Hematopoietic multipotent progenitor cell (in vitro differentiated cells): ENCODE measurements around the gene ENDOV. TPM values are rescaled to one million over a fixed set of nuclear protein-coding genes. Genes with fewer than 3 reads are reported as not detected.

ENCODE experiments used
- DNase-seq, 3 donors: peaks; one replicate each; pipeline ENCODE4 v3.0.0-alpha.2; 2011 to 2015; ENCODE audit warnings: low read depth in 2 of 3, low spot score in 2 of 3
- total RNA-seq: library from RNA; depleted of rRNA; stranded (reverse); fragments of >200 nt; gene quantifications from one replicate; pipeline ENCODE4 v1.2.3, GENCODE V29; 2012

ENDOV gene
- 15.1 TPM for total RNA-seq

DNA sequence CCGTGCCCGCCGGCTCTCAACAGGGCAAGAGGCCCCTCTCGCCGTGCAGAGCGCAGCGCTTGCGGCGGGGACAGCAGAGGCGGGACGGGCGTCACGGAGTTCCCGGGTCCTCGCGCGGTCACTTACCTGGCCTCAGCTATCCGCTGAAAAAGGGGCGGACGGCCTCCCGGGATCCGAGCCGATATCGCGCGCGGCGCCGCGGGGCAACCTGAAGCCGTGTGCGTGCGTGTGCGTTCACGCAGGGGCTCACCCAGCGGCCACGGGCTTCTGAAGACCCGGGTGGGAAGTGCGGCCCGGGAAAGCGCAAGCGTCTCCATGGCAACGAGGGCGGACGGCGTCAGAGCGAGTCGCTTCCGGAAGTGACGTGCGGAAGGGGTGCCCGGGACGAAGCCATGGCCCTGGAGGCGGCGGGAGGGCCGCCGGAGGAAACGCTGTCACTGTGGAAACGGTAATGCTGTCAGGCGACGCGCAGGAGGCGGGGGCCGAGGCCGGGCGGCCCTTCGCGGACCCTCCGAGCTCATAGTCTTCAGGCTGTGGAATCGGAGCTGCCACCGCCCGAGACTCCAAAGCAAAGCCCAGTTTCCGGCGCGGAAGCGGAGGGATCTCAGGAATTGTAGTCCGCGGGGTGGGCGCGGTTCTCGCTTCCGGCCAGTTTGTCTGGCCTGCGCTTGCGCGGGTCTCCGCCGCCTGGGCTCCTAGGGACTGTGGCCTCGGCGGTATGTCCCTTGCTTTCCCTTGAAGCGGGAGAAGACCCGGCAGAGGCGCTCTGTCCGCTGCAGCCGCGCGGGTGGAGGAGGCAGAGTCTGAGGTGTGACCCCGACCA is at the start of gene ENDOV:
TSS of gene ENDOV (plus strand) at position 365 of the 823 bp plus-strand sequence. CDS start at position 393, 28 bp downstream.
- peak; percentile 96 for DNase-seq

DNA sequence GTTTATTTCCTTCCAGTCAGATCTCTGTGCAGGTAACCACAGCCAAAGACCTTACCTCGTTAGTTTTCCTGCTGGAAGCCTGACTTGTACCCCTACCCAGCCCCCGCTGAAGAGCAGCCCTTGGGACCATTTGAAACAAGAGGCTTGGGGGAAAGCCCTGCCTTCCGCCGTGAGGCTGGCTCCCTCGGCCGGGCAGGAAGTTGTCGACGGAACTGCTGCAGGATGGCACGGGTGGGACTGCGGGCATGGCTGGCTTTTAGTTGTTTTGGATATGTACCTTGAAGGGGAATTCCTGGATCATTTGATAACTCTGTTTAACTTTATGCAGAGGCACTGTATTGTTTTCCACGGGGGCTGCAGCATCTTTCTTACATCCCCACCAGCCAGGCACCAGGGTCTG is 49.0 kb upstream of the ENDOV start:
- no peak for DNase-seq

DNA sequence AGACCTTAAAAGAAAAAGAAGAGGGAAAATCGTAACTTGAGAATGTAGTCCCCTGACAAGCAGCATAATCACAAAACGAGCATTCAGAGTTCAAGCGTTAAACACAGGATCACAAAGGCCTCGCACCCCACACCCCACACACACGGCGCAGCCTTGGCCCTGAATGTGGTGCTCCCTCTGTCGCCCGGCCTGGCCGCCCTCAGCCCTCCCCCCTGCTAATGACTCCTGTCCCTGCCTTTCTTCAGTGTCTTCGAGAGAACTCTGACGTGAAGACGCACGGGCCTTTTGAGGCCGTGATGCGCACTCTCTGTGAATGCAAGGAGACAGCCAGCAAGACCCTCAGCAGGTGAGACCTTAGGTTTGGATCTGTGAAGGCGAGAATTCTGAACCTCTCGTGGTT is 47.5 kb upstream of the ENDOV start:
- DNase-seq, result no peak

DNA sequence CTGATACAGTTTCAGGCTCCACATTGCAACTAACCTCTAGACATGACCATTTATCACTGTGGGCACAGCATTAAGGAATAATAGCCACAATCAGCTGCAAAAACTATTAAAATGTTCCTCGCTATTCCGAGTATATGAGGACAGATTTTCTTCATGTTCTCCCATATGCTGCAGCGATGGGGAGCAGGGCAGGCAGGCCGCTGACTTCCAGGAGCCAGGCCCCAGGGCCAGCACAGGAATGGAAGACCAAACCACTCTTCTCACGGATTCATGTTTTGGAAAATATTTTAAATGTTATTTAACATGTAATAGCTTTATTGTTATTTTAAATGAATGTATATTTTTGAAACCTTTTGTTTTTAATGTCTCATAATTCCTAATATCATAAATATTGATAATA is 43.8 kb upstream of the ENDOV start:
- DNase-seq, result no peak

DNA sequence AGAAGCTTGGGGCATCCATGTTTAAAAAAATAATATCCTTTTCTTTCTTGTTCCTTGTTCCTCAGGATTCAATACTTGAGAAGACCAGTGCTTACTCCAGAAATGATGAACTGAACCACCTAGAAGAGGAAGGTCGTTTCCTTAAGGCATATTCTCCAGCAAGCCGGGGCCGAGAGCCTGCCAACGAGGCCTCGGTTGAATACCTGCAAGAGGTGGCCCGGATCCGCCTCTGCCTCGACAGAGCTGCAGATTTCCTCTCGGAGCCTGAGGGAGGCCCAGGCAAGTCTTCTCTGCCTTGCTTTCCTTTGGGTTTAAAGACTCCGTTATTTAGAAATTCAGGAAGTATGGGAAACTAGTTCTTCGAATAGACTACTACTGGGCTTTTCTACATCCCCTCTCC is 42.5 kb upstream of the ENDOV start:
- no peak for DNase-seq

DNA sequence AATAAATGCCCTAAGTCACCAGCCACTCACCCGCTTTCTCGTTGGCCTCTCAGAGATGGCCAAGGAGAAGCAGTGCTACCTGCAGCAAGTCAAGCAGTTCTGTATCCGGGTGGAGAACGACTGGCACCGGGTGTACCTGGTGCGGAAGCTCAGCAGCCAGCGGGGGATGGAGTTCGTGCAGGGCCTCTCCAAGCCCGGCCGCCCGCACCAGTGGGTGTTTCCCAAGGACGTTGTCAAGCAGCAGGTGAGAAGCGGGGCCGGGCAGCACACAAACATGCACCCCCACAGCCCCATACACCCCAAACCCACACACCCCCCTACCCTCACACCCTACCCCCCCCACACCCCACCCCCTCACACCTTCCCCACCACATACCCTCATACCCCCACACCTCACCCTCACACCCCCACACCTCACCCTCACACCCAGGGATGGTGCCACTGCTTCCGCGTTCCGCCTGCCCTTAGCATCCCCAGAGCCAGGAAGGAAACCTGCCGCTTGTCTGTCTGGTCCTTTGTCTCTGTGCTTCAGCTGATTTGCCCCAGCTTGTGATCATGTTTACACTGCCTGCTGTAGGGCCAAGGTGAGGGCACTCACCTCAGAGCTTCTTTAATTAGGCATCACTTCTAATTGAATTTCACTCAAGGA is 41.9 kb upstream of the ENDOV start:
- no peak for DNase-seq

DNA sequence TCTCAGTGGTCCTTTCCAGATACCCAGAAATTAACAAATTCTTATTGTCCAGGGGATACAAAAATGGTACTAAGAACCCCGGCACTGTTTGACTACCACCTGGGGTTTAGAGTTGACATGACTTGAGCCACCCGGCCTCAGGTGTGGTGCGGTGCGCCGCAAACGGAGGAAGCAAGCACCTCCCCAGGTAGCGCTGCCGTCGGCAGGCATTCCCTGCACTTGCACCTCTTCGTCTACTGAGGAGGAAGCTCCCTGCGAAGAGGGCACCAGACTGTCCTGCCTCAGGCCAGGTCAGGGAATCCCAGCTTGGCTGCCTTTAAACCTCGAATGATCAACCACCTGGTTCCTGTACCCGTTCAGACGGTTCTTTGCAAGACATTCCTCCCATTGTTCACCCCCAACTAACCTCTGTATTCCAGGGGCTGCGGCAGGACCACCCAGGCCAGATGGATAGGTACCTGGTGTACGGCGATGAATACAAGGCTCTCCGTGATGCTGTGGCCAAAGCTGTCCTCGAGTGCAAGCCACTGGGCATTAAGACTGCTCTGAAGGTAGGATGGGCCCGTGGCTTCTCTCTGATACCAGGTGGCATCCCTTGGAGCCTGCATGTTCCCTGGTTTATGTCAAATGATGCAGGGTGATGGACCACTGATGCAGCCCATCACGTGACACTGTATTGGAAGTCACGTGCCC is 40.8 kb upstream of the ENDOV start:
- DNase-seq, result no peak

DNA sequence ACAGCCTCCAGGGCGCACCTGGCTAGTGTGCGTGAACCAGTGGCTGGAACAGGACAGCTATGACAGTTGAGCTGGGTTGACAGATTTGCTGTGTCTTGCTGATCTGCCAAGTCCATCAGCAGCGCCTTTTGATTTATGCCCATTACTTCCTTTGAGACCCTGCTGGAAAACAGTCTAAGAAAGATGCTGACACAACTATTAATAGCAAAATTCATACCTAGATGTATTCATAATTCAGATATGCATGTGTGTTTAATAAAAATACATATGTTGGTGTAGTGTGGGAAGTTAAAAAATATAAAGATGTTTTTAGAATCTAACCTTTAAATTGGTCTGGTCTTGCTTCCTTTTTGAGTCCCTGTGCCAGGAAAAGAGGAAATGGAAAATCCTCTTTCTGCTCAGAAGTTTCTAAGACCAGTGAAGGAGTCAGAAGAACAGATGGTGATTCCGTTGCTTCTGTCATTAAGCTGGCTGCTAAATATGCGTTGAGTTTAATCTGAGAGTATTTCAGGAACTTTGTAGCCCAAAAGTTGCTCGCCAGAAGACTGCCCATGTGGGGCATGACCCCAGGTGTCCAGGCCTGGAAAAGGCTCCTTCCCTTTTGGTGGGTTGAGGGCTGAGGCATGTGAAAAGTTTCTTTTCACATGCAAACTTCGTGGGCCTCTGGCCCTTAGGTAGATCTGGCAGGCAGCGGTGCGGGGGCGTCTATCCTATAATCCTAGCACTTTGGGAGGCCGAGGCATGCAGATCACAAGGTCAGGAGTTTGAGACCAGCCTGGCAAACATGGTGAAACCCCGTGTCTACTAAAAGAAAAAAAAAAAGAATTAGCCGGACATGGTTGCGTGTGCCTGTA is 40.0 kb upstream of the ENDOV start:
- no peak for DNase-seq

DNA sequence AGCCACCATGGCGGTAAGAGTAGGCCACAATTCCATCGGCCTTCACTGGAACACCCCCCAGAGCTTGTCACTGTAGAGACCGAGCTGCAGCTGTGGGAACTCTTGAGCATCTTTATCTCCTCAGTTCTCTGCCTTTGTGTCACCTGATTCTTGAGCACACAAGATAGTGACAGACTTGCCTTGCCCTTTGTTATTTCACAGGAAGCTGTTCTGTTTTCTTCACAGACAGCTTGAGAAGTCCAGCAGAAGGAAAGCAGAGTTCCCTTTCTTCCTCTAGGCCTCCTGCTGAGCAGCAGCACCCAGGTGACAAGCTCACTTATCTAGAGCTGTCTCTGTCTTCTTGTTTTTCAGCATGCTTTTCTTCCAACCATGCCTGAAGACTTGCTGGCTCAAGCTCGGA is 38.4 kb upstream of the ENDOV start:
- DNase-seq, result no peak

DNA sequence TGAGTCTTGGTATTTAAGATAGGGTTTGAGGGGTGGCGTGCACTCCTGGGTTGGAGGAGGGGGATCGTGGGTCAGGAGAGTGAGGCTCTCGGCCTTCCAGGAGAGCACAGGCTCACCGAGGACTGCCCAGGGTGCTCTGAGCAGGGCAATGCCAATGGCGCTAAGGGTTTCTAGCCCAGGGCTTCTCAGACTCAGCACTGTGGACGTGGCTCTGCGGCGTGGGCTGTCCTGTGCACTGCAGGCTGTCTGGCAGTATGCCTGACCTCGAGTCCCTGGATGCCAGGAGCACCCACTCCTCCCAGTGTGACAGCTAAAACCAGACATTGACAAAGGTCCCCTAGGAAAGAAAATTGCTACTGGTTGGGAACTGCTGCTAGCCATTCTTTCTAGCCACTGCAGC is 37.2 kb upstream of the ENDOV start:
- DNase-seq, result no peak

DNA sequence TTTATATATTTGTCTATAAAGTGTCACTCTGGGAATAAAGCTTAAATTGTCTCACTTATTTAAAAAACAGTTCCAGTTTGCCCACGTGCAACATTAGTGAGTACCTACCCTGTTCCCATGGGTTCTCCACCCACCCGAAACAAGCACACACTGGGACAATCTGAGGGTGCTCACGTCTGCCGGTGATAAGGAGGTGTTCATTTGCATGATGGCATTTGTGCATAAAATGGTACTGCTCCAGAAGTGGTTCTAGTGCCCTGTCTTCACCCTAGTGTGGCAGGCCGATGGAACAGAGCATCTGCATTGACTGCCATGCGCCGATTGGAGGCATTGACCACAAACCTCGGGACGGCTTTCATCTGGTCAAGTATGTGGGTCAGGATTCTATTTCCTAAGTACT is 35.6 kb upstream of the ENDOV start:
- DNase-seq, result no peak

DNA sequence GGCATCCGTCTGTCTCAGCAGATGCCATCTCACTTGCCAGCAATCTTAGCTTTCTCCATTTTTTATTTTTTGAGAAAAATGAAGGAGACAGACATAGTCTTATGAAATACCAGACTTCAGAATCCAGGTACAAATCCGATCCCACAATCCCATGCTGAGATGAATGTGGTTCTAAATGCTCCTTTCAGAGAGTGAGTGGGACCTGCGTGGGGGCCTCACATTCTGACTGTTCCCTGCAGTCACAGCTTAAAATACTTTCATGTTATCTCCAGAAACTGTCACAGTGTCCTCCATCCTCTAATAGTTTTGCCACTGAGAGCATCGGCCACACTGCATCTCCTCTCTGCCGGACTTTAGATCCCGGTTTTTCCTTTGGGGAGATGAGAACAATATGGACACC is 34.9 kb upstream of the ENDOV start:
- no peak for DNase-seq

DNA sequence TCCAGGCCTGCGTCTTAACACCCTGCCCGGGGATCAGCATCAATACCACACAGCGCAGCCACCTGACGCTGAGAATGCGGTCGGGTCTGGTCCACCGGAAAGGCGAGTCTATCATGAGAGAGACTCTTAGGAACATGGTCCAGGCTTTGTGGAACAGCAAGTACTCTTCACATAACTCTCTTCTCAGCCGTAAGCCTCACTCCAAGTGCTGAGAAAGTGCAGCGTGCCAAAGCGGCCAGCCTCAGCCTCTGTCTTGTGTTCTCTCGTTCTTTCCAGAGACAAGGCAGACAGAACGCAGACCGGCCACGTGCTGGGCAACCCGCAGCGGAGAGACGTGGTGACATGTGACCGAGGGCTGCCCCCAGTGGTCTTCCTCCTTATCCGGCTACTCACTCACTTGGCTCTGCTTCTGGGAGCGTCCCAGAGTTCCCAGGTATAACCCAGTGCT is 34.4 kb upstream of the ENDOV start:
- DNase-seq, result no peak

DNA sequence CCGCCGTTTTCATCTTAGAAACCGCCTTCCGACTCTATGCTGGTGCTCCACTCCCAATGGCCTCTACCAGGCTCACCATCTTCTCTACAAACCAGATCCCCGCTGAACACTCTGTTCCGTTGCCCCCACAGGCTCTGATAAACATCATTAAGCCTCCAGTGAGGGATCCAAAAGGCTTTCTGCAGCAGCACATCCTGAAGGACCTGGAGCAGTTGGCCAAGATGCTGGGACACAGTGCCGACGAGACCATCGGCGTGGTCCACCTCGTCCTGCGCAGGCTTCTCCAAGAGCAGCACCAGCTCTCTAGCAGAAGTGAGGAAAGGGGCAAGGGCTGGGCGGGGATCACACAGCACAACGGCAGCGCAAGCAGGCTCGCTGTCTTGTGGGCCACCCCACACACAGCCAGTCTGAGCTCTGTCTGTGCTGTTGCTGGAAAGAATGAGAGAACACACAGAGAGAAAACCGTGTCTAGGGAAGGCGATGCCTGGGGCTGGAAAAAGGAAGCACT is 33.5 kb upstream of the ENDOV start:
- no peak for DNase-seq

DNA sequence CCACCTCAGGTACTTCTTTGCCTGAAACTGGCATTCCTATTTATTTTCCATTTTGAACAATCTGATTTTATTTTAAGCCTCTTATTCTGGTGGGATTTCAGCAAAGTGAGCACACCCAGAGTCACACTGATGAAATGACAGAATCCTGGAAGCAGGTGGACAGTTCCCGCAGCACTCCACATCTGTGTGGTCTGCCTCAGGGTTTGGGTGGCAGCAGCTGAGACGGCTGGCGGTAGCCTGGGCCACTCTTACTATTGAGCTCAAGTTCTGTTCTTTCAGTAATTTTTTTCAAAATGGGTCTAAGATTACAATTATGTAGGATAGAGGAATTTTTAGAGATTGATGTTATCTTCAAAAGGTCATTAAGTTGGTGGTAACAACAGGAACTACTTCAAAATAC is 32.5 kb upstream of the ENDOV start:
- no peak for DNase-seq

DNA sequence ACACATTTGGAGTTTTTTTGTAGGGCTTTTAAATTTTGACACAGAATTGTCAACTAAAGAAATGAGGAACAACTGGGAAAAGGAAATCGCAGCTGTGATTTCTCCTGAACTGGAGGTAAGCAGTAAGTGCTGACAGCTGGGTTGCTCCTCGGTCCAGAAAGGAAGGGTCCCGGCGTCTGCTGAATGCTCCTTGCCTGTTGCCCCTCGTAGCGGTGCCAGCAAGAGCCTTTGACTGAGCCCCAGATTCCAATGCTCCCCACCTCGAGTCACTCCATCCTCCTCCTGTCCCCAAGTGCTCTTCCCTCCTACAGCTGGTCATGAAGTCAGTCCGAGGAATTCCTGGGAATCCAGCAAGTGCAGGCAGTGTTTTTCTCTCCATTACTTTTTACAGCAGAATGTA is 32.0 kb upstream of the ENDOV start:
- DNase-seq, result no peak

DNA sequence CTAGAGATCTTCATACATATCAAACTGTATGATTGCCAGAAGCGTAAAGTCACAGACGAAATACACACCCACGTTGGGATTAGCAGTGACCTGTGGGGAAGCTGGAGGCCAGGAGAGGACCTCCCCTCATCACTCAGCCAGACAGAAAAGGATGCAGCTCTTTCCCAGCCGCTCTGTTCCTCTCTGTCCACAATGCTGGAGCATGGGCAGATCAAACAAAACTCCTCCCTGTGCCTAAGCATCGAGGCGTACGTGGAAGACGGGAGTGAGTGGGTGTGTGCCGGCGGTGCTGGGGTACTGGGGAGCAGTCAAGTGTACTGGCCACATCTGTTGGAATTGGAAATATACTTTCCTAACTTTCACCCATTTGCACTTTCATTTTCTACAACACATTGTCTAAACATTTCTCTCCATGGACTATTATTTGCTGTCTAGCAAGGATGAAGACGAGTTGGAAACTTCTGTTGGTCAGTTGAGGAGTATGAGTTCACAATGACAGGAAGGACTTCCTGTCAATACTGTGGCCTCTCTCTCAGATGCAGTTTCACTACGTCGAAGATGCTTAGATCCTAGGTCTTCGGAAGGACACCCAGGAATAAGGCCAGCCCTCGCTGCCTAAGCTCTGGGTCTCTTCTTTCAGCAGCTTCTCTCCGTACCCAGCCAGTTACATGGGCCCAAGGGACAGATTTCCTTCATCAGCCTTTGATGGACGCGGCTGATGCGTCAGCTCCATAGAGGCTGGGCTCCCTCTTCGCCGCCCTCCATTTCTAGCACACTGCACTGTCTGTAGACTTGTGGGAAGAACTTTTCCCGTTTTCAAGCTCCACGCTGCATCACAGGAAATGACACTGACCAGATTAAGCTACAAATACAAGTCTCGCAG is 30.6 kb upstream of the ENDOV start:
- DNase-seq, result no peak

DNA sequence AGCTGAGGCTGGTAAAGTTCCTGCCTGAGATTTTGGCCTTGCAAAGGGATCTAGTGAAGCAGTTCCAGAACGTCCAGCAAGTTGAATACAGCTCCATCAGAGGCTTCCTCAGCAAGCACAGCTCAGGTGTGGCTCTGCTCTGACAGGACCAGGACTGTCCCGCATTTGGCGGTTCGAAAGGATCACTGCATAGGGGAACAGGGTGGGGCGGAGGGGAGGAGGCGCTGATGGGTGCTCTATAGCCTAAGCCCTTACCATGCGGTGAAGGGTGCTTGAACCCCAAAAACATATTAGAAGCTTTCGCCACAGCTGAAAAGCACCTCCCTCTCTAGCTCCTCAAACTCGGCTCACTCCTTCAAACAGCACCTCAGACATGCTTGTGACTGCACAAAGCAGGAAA is 29.9 kb upstream of the ENDOV start:
- no peak for DNase-seq

DNA sequence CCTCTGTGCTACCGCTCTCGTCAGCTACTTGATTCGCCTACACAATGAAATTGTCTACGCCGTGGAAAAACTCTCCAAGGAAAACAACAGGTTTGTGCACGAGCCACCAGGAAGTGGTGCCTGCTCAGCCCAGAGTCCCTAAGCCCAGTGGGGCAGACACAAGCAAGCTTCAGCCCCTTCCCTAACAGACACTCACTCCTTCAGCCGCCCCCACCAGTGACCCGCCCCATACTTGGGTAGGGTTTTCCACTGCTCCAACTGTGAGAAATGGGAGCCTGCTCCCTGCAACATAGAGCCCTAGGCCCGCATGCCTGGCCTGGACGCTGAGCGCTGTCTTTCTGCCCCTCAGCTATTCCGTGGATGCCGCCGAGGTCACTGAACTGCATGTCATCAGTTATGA is 28.6 kb upstream of the ENDOV start:
- DNase-seq, result no peak

DNA sequence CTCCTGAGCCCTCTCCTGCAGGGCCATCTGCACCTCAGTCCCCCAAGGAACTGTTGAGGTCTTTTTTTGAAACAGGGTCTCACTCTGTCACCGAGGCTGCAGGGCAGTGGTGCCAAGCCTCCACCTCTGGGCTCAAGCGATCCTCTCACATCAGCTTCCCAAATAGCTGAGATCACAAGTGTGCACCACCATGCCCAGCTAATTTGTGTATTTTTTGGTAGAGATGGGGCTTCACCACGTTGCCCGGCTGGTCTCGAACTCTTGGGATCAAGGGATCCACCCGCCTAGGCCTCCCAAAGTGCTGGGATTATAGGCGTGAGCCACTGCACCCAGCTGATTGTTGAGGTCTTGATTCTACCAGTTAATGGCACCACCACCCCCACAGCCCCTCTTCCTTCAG is 27.9 kb upstream of the ENDOV start:
- DNase-seq, result no peak
